OCI-LY7 (cell line): ENCODE data around the gene THBS4. TPM values are rescaled to one million over a fixed set of nuclear protein-coding genes. Genes with fewer than 3 reads are reported as not detected.
A peak's percentile ranks its signal among the peaks of the same experiment; 100 is the strongest.

ENCODE experiments used
- BruUV-seq: library from RNA; stranded (reverse); fragments of 400-500 nt; replicated peaks from 2 replicates; lab custom pipeline; 2021; lab: Mats Ljungman, UMichigan
- CTCF ChIA-PET: fragments of 300-600 bp; sonication (Branson Sonifier 250); formaldehyde crosslinking; loops from one replicate; lab custom pipeline; 2022; ENCODE audit warnings: antibody characterized with exemption; ENCODE audit not compliant: unreplicated experiment; lab: Charles Lee
- POLR2A ChIA-PET: fragments of 300-600 bp; sonication (Branson Sonifier 250); formaldehyde crosslinking; loops from one replicate; lab custom pipeline; 2022; ENCODE audit warnings: antibody characterized with exemption; lab: Charles Lee
- DNase-seq: peaks from one replicate; pipeline ENCODE4 v3.0.0-alpha.2; 2015; ENCODE audit warnings: low spot score
- H2AFZ ChIP-seq: fragments of 200-600 bp; sonication (generic), shearing (Covaris generic); 2 replicates; pipeline ENCODE4 v1.6.1; 2014; ENCODE audit warnings: mild to moderate bottlenecking, antibody characterized with exemption, low read length, moderate library complexity
- H3K27ac ChIP-seq: fragments of 200-600 bp; sonication (generic); 2 replicates; pipeline ENCODE4 v1.5.1; 2014; ENCODE audit warnings: mixed run types, low read depth, mild to moderate bottlenecking, moderate library complexity, low read length, inconsistent platforms; ENCODE audit not compliant: poor library complexity, severe bottlenecking
- H3K36me3 ChIP-seq: fragments of 200-600 bp; sonication (generic); 2 replicates; pipeline ENCODE4 v1.6.1; 2014; ENCODE audit warnings: mild to moderate bottlenecking, antibody characterized with exemption, low read length, moderate library complexity, mixed read lengths; ENCODE audit not compliant: insufficient read depth
- H3K4me1 ChIP-seq: fragments of 200-600 bp; sonication (generic); 2 replicates; pipeline ENCODE4 v1.5.1; 2014; ENCODE audit warnings: mild to moderate bottlenecking, low read length; ENCODE audit not compliant: insufficient read depth, poor library complexity, severe bottlenecking
- H3K4me2 ChIP-seq: fragments of 200-600 bp; sonication (generic); 2 replicates; pipeline ENCODE4 v1.6.1; 2014; ENCODE audit warnings: mild to moderate bottlenecking, low read length
- H3K4me3 ChIP-seq: fragments of 200-600 bp; sonication (generic); 2 replicates; pipeline ENCODE4 v1.5.1; 2014; ENCODE audit warnings: mild to moderate bottlenecking, low read depth, low read length; ENCODE audit not compliant: poor library complexity, severe bottlenecking
- H3K79me2 ChIP-seq: fragments of 200-600 bp; sonication (generic); 2 replicates; pipeline ENCODE4 v1.6.1; 2016; ENCODE audit warnings: low read depth, mild to moderate bottlenecking, low read length, moderate library complexity, mixed read lengths; ENCODE audit not compliant: insufficient read depth
- H3K9me2 ChIP-seq: fragments of 200-600 bp; sonication (generic); 2 replicates; pipeline ENCODE4 v1.6.1; 2016; ENCODE audit warnings: mild to moderate bottlenecking, low read length, mixed read lengths; ENCODE audit not compliant: insufficient read depth
- H3K9me3 ChIP-seq: fragments of 200-600 bp; sonication (generic); 2 replicates; pipeline ENCODE4 v1.6.1; 2014; ENCODE audit warnings: mild to moderate bottlenecking, mixed run types, low read length, mixed read lengths
- H4K20me1 ChIP-seq: fragments of 200-600 bp; sonication (generic); 2 replicates; pipeline ENCODE4 v1.6.1; 2014; ENCODE audit warnings: mild to moderate bottlenecking, antibody characterized with exemption, low read length, moderate library complexity, mixed read lengths; ENCODE audit not compliant: insufficient read depth
- EZH2phosphoT487 ChIP-seq: fragments of 200-600 bp; sonication (generic); IDR thresholded peaks from 2 replicates; pipeline ENCODE4 v1.6.1; 2018; ENCODE audit warnings: low read depth, borderline replicate concordance, mild to moderate bottlenecking, mixed run types, antibody characterized with exemption, low read length, moderate library complexity, mixed read lengths
- intact Hi-C: fragments of 100-400 bp; cut with micrococcal nuclease; formaldehyde crosslinking; loops from one replicate; pipeline ENCODE4 v1.10.0; 2022; ENCODE audit not compliant: unreplicated experiment
- total RNA-seq, 2 experiments: library from RNA; depleted of rRNA in 1 of 2; stranded (reverse); fragments of >200 nt in 1 of 2; shearing (Covaris generic) in 1 of 2; gene quantifications; 2 replicates each; pipeline ENCODE4 v1.2.3, GENCODE V29; 2014 to 2022
- TF ChIP-seq, protein P1 (sequence below): fragments of 200-600 bp; sonication (generic); conservative IDR thresholded peaks from 2 replicates; pipeline ENCODE4 v1.5.1; 2014; ENCODE audit warnings: mild to moderate bottlenecking, antibody characterized with exemption, low read length, moderate library complexity, mixed read lengths

The THBS4 gene
- total RNA-seq, 2 experiments from 2014 or later: 1.8 to 4.2 TPM

DNA sequence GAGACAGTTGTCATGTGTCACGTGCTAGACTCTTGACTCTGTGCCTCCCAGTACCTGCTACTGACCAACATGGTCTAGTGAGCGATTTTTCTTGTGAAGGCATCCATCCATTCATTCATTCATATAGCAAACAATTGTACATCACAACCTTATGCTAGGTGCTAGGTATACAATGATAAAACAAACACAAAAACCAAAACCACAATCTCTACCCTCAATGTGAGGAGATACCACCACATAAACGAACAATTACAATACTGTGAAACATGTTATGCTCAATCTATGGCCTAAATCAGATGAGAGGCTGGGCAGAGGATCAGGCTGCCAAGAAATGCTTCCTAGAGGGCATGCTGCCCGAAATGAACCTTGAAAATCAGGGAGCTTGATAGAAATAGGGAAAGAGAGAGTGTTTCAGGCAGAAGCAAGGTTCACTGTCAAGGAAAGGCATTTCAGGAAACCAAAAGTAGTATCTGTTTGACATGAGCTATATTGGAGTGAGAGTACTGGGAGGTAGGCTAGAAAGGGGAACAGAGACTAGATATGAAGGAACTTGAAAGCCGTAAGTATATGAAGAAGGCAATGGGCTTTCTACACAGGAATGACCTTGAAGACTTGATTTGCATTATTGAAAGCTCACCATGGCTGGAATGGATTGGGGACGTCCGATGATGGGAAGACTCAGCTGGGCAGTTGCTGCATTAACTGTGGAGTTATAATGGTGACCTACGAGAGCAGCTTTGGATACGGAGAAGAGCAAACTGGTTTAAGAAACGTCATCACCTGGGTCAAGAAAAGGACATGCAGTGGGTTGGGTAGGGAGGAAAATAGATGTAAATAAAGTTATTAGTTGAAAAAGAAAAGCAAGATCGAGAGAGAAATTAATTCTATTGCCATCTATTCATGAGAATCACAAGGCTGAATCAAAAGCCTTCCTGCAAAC, 90.1 kb downstream of the THBS4 start:
- intact Hi-C loops: no loop called here

DNA sequence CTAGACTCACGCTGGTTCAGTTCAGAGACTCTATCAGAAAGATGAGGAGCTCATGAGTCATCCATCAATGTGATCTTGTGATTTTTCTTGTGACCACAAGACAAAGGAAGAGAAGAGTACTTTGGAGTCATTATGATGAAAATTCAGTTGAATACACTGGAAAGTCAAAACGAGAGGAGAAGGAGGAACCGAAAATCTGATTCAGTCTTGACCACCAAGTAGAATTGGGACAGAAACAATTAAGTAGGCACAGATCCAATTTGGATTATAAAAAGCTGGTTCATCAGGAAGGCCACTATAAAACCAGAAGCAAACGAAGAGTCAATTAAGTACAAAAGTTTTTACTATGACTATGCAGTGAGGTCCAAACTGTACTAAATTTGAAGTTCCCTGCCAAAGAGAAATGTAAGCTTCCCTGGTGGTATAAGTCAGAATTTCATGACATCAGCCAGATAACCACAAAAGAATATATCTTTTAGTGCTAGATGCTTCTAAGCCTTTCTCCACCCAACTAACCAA, 90.9 kb downstream of the THBS4 start:
- intact Hi-C loops: no loop called here

More for the DNA sequence above, 90.1 kb downstream of the THBS4 start:
- no peak overlapping the region for H2AFZ ChIP-seq
- peaks cover 22% of the 10 kb centered on the region for H3K4me1 ChIP-seq
- TF ChIP-seq, protein P1, sequence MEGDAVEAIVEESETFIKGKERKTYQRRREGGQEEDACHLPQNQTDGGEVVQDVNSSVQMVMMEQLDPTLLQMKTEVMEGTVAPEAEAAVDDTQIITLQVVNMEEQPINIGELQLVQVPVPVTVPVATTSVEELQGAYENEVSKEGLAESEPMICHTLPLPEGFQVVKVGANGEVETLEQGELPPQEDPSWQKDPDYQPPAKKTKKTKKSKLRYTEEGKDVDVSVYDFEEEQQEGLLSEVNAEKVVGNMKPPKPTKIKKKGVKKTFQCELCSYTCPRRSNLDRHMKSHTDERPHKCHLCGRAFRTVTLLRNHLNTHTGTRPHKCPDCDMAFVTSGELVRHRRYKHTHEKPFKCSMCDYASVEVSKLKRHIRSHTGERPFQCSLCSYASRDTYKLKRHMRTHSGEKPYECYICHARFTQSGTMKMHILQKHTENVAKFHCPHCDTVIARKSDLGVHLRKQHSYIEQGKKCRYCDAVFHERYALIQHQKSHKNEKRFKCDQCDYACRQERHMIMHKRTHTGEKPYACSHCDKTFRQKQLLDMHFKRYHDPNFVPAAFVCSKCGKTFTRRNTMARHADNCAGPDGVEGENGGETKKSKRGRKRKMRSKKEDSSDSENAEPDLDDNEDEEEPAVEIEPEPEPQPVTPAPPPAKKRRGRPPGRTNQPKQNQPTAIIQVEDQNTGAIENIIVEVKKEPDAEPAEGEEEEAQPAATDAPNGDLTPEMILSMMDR: no peak
- TF ChIP-seq EZH2phosphoT487: no peak
- H3K9me2 ChIP-seq: no peaks in the 10 kb centered on the region
- peaks cover 5% of the 10 kb centered on the region; the same call in 1 of the 2 replicates for H3K36me3 ChIP-seq
- H3K4me3 ChIP-seq: no peak overlapping the region
- H3K27ac ChIP-seq: no peak overlapping the region
- POLR2A ChIA-PET: interaction anchor here (0.6 to 1.4 kb wide), 4 partner anchors 11 to 284 kb away, joined by 3 read pairs; no protein-coding TSS in a partner anchor
- no peaks in the 10 kb centered on the region for H4K20me1 ChIP-seq
- H3K79me2 ChIP-seq: no peaks in the 10 kb centered on the region
- BruUV-seq: no TSS peak
- DNase-seq: peak; percentile 64
- H3K4me2 ChIP-seq: peak overlapping the region; percentile 42
- CTCF ChIA-PET: interaction anchor here (0.6 kb wide), 1 partner anchor 9 kb away, joined by 3 read pairs; no protein-coding TSS in a partner anchor
- H3K9me3 ChIP-seq: no peaks in the 10 kb centered on the region

More for the DNA sequence above, 90.9 kb downstream of the THBS4 start:
- no TSS peak for BruUV-seq
- no peak overlapping the region for H3K27ac ChIP-seq
- H2AFZ ChIP-seq: no peak overlapping the region
- no peak for TF ChIP-seq EZH2phosphoT487
- TF ChIP-seq, protein P1: no peak
- POLR2A ChIA-PET: interaction anchor here (0.6 to 2.0 kb wide), 5 partner anchors 11 to 285 kb away, joined by 3 to 5 read pairs (median 3); no protein-coding TSS in a partner anchor
- H4K20me1 ChIP-seq: no peaks in the 10 kb centered on the region
- peaks cover 22% of the 10 kb centered on the region for H3K4me1 ChIP-seq
- H3K9me2 ChIP-seq: no peaks in the 10 kb centered on the region
- peak overlapping the region; percentile 42 for H3K4me2 ChIP-seq
- no peaks in the 10 kb centered on the region for H3K79me2 ChIP-seq
- no peaks in the 10 kb centered on the region for H3K9me3 ChIP-seq
- H3K36me3 ChIP-seq: peaks cover 5% of the 10 kb centered on the region; the same call in 1 of the 2 replicates
- H3K4me3 ChIP-seq: no peak overlapping the region
- DNase-seq: peak; percentile 27
- CTCF ChIA-PET: interaction anchor here (0.6 kb wide), 1 partner anchor 10 kb away, joined by 3 read pairs; no protein-coding TSS in a partner anchor
